K562 (cell line): ENCODE results near the gene TUT4. TPM values are rescaled to one million over a fixed set of nuclear protein-coding genes. Genes with fewer than 3 reads are reported as not detected.
A peak's percentile ranks its signal among the peaks of the same experiment; 100 is the strongest.

Experiments used
- FUS ChIP-seq: fragments of 200-400 bp; formaldehyde crosslinking; optimal IDR thresholded peaks from 2 replicates; pipeline ENCODE3; 2017; ENCODE audit warnings: low read depth, low read length
- HCFC1 ChIP-seq: IDR thresholded peaks from 2 replicates; pipeline ENCODE4 v1.6.1; 2012; ENCODE audit warnings: low read depth, low read length, improper control_type of control experiment
- MAFK ChIP-seq: IDR thresholded peaks from 2 replicates; pipeline ENCODE4 v1.6.1; 2011; ENCODE audit warnings: low read length, improper control_type of control experiment
- MCM7 ChIP-seq, 2 experiments: fragments of 450-650 bp; IDR thresholded peaks; 2 replicates each; pipeline ENCODE4 v1.6.1; 2016 to 2018
- MYNN ChIP-seq, 2 experiments: sonication (generic); formaldehyde crosslinking in 1 of 2; IDR thresholded peaks; 2 replicates each; pipeline versions ENCODE4 v1.5.0 to v1.6.1; 2016 to 2020; ENCODE audit warnings: antibody characterized with exemption in 1 of 2, missing genetic modification reagents in 1 of 2
- NELFE ChIP-seq: IDR thresholded peaks from 2 replicates; pipeline ENCODE4 v1.6.1; 2011; ENCODE audit warnings: mild to moderate bottlenecking; ENCODE audit not compliant: insufficient read depth, insufficient read length
- NFXL1 ChIP-seq: fragments of 450-650 bp; formaldehyde crosslinking; IDR thresholded peaks from 2 replicates; pipeline ENCODE4 v1.4.0; 2021; ENCODE audit warnings: mild to moderate bottlenecking
- NFYB ChIP-seq: IDR thresholded peaks from 2 replicates; pipeline ENCODE4 v1.6.1; 2011; ENCODE audit warnings: mild to moderate bottlenecking, moderate library complexity; ENCODE audit not compliant: insufficient read length; ENCODE audit errors: extremely low read depth
- POLR2AphosphoS2 ChIP-seq: IDR thresholded peaks from 2 replicates; pipeline ENCODE4 v1.6.1; 2012; ENCODE audit warnings: low read length, improper control_type of control experiment
- POLR2AphosphoS5 ChIP-seq: IDR thresholded peaks from 2 replicates; pipeline ENCODE4 v1.6.1; 2011; ENCODE audit warnings: mild to moderate bottlenecking, low read depth, low read length, moderate library complexity; ENCODE audit not compliant: control insufficient read depth, insufficient read depth
- SIN3B ChIP-seq: fragments of 450-650 bp; IDR thresholded peaks from 2 replicates; pipeline ENCODE4 v1.6.1; 2017; ENCODE audit warnings: low read depth, mild to moderate bottlenecking, moderate library complexity
- SMAD1 ChIP-seq: fragments of 150-350 bp; IDR thresholded peaks from 2 replicates; pipeline ENCODE4 v1.6.1; 2014; ENCODE audit warnings: low read length, low read depth; ENCODE audit not compliant: partially characterized antibody
- SRSF9 ChIP-seq: fragments of 200-400 bp; formaldehyde crosslinking; IDR thresholded peaks from 2 replicates; pipeline ENCODE4 v1.6.1; 2017; ENCODE audit warnings: low read depth, low read length, borderline replicate concordance
- TARDBP ChIP-seq: fragments of 450-650 bp; IDR thresholded peaks from 2 replicates; pipeline ENCODE4 v1.6.1; 2016
- TCFL5 ChIP-seq: fragments of 250-450 bp; sonication (Bioruptor Pico); conservative IDR thresholded peaks from 2 replicates; pipeline ENCODE4 v1.6.1; 2021; ENCODE audit warnings: mild to moderate bottlenecking, moderate library complexity, matching md5 sums
- ZBTB12 ChIP-seq: fragments of 250-450 bp; sonication (Bioruptor Pico); IDR thresholded peaks from 2 replicates; pipeline ENCODE4 v1.4.0; 2020
- ZHX1 ChIP-seq: fragments of 150-350 bp; conservative IDR thresholded peaks from 2 replicates; pipeline ENCODE4 v1.6.1; 2014; ENCODE audit warnings: low read length
- ZNF146 ChIP-seq: IDR thresholded peaks from one replicate; pipeline ENCODE4 v1.6.1; 2018; ENCODE audit warnings: missing compliant biosample characterization; ENCODE audit not compliant: unreplicated experiment
- ZNF280A ChIP-seq: fragments of 450-650 bp; IDR thresholded peaks from 2 replicates; pipeline ENCODE4 v1.6.1; 2018; ENCODE audit warnings: mild to moderate bottlenecking, low read depth; ENCODE audit not compliant: partially characterized antibody
- ZNF282 ChIP-seq: sonication (generic); formaldehyde crosslinking; IDR thresholded peaks from 2 replicates; pipeline ENCODE4 v1.8.1; 2023; ENCODE audit warnings: missing genetic modification reagents
- ZNF431 ChIP-seq: sonication (generic); formaldehyde crosslinking; IDR thresholded peaks from 2 replicates; pipeline ENCODE4 v1.8.0; 2022; ENCODE audit warnings: mild to moderate bottlenecking, missing genetic modification reagents
- ZNF584 ChIP-seq: fragments of 200-800 bp; sonication (Bioruptor generic); IDR thresholded peaks from 2 replicates; pipeline ENCODE4 v1.6.1; 2016; ENCODE audit warnings: low read depth, mild to moderate bottlenecking, missing genetic modification characterization, missing compliant biosample characterization
- polyA plus RNA-seq, 8 experiments: library from polyadenylated mRNA; depleted of rRNA in 4 of 8; stranded (reverse) in 5 of 8; unstranded in 3 of 8; fragments of >200 nt; fragmentation: Nextera tagmentation in 2 of 8; fragmentation: Illumina TruSeq in 1 of 8; extraction: Ambion mirVana in 2 of 8; extraction: Trizol in 1 of 8; gene quantifications; 2 replicates each; pipeline versions ENCODE4 v1.2.1 to v1.2.3, GENCODE V29; 2011 to 2014; ENCODE audit warnings: inconsistent platforms in 1 of 8, missing spikeins in 1 of 8
- total RNA-seq, 7 experiments: library from RNA; depleted of rRNA in 6 of 7; stranded (reverse); fragments of >200 nt in 6 of 7; fragmentation: Illumina TruSeq in 2 of 7; extraction: Trizol in 2 of 7; gene quantifications; 2 replicates each; pipeline versions ENCODE4 v1.2.1 to v1.2.3, GENCODE V29; 2011 to 2021; ENCODE audit warnings: low replicate concordance in 1 of 7

The TUT4 gene
- total and polyA plus RNA-seq, 9 of the 15 experiments (the other 6 are each of a cell fraction or from before 2014, with no cell fraction given): 15.8 to 53.5 (median 36.7) TPM

- TF ChIP-seq ZHX1 (peak; percentile 73; the same call in 1 of the 2 replicates), ZBTB12 (CRISPR knock-in tag) (peak; percentile 91), NFYB (no peak), TARDBP (peak; percentile 63; the same call in 1 of the 2 replicates), ZNF584 (CRISPR knock-in tag) (no peak), MCM7 (IDR thresholded peaks at IDR 0.05) (no peak), MAFK (no peak), NELFE (no peak), SRSF9 (no peak), NFXL1 (CRISPR knock-in tag) (no peak), SIN3B (peak; percentile 95), ZNF280A (no peak), POLR2AphosphoS5 (peak; percentile 92), MYNN (IDR thresholded peaks at IDR 0.05) (no peak), MYNN (CRISPR knock-in tag; IDR thresholded peaks at IDR 0.05) (no peak), POLR2AphosphoS2 (peak; percentile 83; the same call in 1 of the 2 replicates), FUS (no peak), SMAD1 (no peak), ZNF431 (CRISPR knock-in tag) (peak; percentile 27; the same call in 1 of the 2 replicates), ZNF282 (CRISPR knock-in tag) (no peak), HCFC1 (peak; percentile 66), ZNF146 (no peak), TCFL5 (CRISPR knock-in tag) (no peak)
Observed at GRCh38 chr1:52404116-52404974, 148.5 kb downstream of the TUT4 start, which contains the start of the genes ORC1 and PRPF38A (continued).
